GM12878 (cell line): ENCODE measurements around the gene ARFIP1. TPM values are rescaled to one million over a fixed set of nuclear protein-coding genes. Genes with fewer than 3 reads are reported as not detected.
A peak's percentile ranks its signal among the peaks of the same experiment; 100 is the strongest.

Experiments used
- ATAC-seq: fragments of 200-7000 bp; cut with Tn5 transposase; 3 replicates; pipeline ENCODE4 v1.9.1; 2020; ENCODE audit warnings: mild to moderate bottlenecking, moderate library complexity
- Bru-seq: library from RNA; stranded (reverse); fragments of 400-500 nt; gene quantifications from one replicate; lab custom pipeline; 2021; lab: Mats Ljungman, UMichigan
- BruChase-seq, 2 experiments: library from RNA; stranded (reverse); fragments of 400-500 nt; gene quantifications; one replicate each; lab custom pipeline; 2021; lab: Mats Ljungman, UMichigan
- BruUV-seq: library from RNA; stranded (reverse); fragments of 400-500 nt; replicated peaks from 2 replicates; lab custom pipeline; 2021; lab: Mats Ljungman, UMichigan
- CTCF ChIA-PET: fragments of 300-600 bp; sonication (Branson Sonifier 250); formaldehyde crosslinking; extraction: SDS; loops from one replicate; lab custom pipeline; 2021; ENCODE audit warnings: inconsistent platforms; lab: Yijun Ruan, JAX
- POLR2A ChIA-PET: fragments of 350-600 bp; formaldehyde crosslinking; extraction: SDS; loops from one replicate; lab custom pipeline; 2021; ENCODE audit warnings: inconsistent platforms; lab: Charles Lee
- RAD21 ChIA-PET: fragments of 300-600 bp; sonication (Branson Sonifier 250); formaldehyde crosslinking; loops from one replicate; lab custom pipeline; 2023; ENCODE audit warnings: antibody characterized with exemption; ENCODE audit not compliant: unreplicated experiment; lab: Charles Lee
- SMC1A ChIA-PET: fragments of 300-600 bp; sonication (Branson Sonifier 250); formaldehyde crosslinking; loops from one replicate; lab custom pipeline; 2023; ENCODE audit not compliant: unreplicated experiment, uncharacterized antibody; lab: Charles Lee
- DNase-seq: peaks from one replicate; pipeline ENCODE4 v3.0.0-alpha.2; 2011; ENCODE audit warnings: low read depth, low spot score
- FAIRE-seq: peaks from 3 replicates; lab custom pipeline; 2011; peaks lifted over from hg19 to GRCh38; lab: Jason Lieb, UNC
- H2AFZ ChIP-seq: 2 replicates; pipeline ENCODE4 v1.6.0; 2011; ENCODE audit warnings: low read depth, low read length, control low read depth; ENCODE audit not compliant: control insufficient read depth
- H3K27ac ChIP-seq: 2 replicates; pipeline ENCODE4 v1.5.1; 2011; ENCODE audit warnings: control low read depth; ENCODE audit not compliant: control insufficient read depth, insufficient read depth
- H3K27me3 ChIP-seq, 2 experiments: replicated peaks in 1 of 2; 2 replicates each; pipeline versions ENCODE4 v1.6.0 to v1.6.1; 2011; ENCODE audit warnings: low read length in 1 of 2; ENCODE audit not compliant: control insufficient read depth in 2 of 2, insufficient read depth in 2 of 2
- H3K36me3 ChIP-seq, 2 experiments: 2 replicates each; pipeline ENCODE4 v1.5.1; 2011; ENCODE audit warnings: low read length in 1 of 2; ENCODE audit not compliant: control insufficient read depth in 2 of 2, insufficient read depth in 2 of 2
- H3K4me1 ChIP-seq: 2 replicates; pipeline ENCODE4 v1.6.1; 2011; ENCODE audit warnings: mild to moderate bottlenecking, low read length, moderate library complexity, mixed read lengths; ENCODE audit not compliant: control insufficient read depth, insufficient read depth
- H3K4me2 ChIP-seq: 2 replicates; pipeline ENCODE4 v1.6.0; 2011; ENCODE audit warnings: control low read depth; ENCODE audit not compliant: control insufficient read depth, insufficient read depth
- H3K4me3 ChIP-seq: fragments of 200-600 bp; sonication (generic); 2 replicates; pipeline ENCODE4 v1.5.1; 2016
- H3K79me2 ChIP-seq: 2 replicates; pipeline ENCODE4 v1.6.0; 2011; ENCODE audit warnings: low read length; ENCODE audit not compliant: control insufficient read depth, insufficient read depth
- H3K9ac ChIP-seq: 2 replicates; pipeline ENCODE4 v1.8.0; 2011; ENCODE audit warnings: low read length, control low read depth, mixed read lengths; ENCODE audit not compliant: control insufficient read depth, insufficient read depth
- H3K9me3 ChIP-seq: replicated peaks from 3 replicates; pipeline ENCODE4 v1.5.1; 2011; ENCODE audit warnings: mild to moderate bottlenecking, low read length; ENCODE audit not compliant: control insufficient read depth, insufficient read depth
- H4K20me1 ChIP-seq: 2 replicates; pipeline ENCODE4 v1.6.0; 2011; ENCODE audit not compliant: control insufficient read depth, insufficient read depth
- BMI1 ChIP-seq: fragments of 450-650 bp; IDR thresholded peaks from 2 replicates; pipeline ENCODE4 v1.6.1; 2016; ENCODE audit warnings: mild to moderate bottlenecking, moderate library complexity, borderline replicate concordance
- CHD2 ChIP-seq: IDR thresholded peaks from 2 replicates; pipeline ENCODE4 v1.6.1; 2011; ENCODE audit warnings: low read depth, low read length, improper control_type of control experiment, borderline replicate concordance
- CUX1 ChIP-seq: IDR thresholded peaks from 2 replicates; pipeline ENCODE4 v1.6.1; 2012; ENCODE audit warnings: improper control_type of control experiment, low read depth, low read length; ENCODE audit not compliant: insufficient replicate concordance
- GABPA ChIP-seq: IDR thresholded peaks from 2 replicates; pipeline ENCODE4 v1.6.1; 2014; ENCODE audit warnings: antibody characterized with exemption, low read depth, mild to moderate bottlenecking, inconsistent platforms
- IKZF1 ChIP-seq: fragments of 450-650 bp; conservative IDR thresholded peaks from 2 replicates; pipeline ENCODE4 v1.6.1; 2017; ENCODE audit warnings: antibody characterized with exemption, mild to moderate bottlenecking
- KLF5 ChIP-seq: fragments of 450-650 bp; IDR thresholded peaks from 2 replicates; pipeline ENCODE4 v1.6.1; 2014; ENCODE audit warnings: mild to moderate bottlenecking; ENCODE audit not compliant: partially characterized antibody
- NR2F1 ChIP-seq: fragments of 450-650 bp; conservative IDR thresholded peaks from 2 replicates; pipeline ENCODE4 v1.6.1; 2017; ENCODE audit warnings: mild to moderate bottlenecking
- RFX5 ChIP-seq: IDR thresholded peaks from 2 replicates; pipeline ENCODE4 v1.6.1; 2011; ENCODE audit warnings: low read depth, low read length, improper control_type of control experiment
- SUPT20H ChIP-seq: IDR thresholded peaks from 2 replicates; pipeline ENCODE4 v1.6.1; 2011; ENCODE audit warnings: low read depth, mild to moderate bottlenecking, low read length, moderate library complexity, borderline replicate concordance; ENCODE audit not compliant: control insufficient read depth
- SUZ12 ChIP-seq: fragments of 200-600 bp; sonication (generic); IDR thresholded peaks from one replicate; pipeline ENCODE4 v1.6.1; 2018; ENCODE audit warnings: antibody characterized with exemption, mild to moderate bottlenecking; ENCODE audit not compliant: unreplicated experiment
- TCF12 ChIP-seq: IDR thresholded peaks from 2 replicates; pipeline ENCODE4 v1.6.1; 2011; ENCODE audit warnings: low read depth, mild to moderate bottlenecking, low read length
- WGBS: methylation state at CpG from one replicate; pipeline ENCODE4 v1.1.6; 2016; ENCODE audit warnings: low lambda C conversion rate; ENCODE audit not compliant: insufficient replicate concordance, insufficient coverage; ENCODE audit errors: missing lambda C conversion rate; 5-methylcytosine and 5-hydroxymethylcytosine counted together
- in situ Hi-C: fragments of 300-500 bp; cut with MboI; formaldehyde crosslinking; loops from 9 replicates; pipeline ENCODE4 v1.14.3; 2018; ENCODE audit warnings: mixed read lengths
- intact Hi-C: fragments of 100-400 bp; cut with micrococcal nuclease; formaldehyde crosslinking; loops from one replicate; pipeline ENCODE4 v1.14.2; 2022; ENCODE audit not compliant: unreplicated experiment
- long read RNA-seq, 2 experiments: library from polyadenylated mRNA; unstranded; transcript quantifications; one replicate each; pipeline ENCODE4 v2.0.0, GENCODE V29; 2019 to 2020
- polyA minus RNA-seq, 3 experiments: library from RNA; depleted of rRNA, polyadenylated mRNA; stranded (reverse); fragments of >200 nt; gene quantifications; 2 replicates each; pipeline ENCODE4 v1.2.3, GENCODE V29; 2011
- polyA plus RNA-seq, 11 experiments: library from polyadenylated mRNA; depleted of rRNA in 4 of 11; unstranded in 6 of 11; stranded (reverse) in 5 of 11; fragments of >200 nt; fragmentation: Nextera tagmentation in 4 of 11; fragmentation: Illumina TruSeq in 1 of 11; extraction: Ambion mirVana in 4 of 11; extraction: Trizol in 1 of 11; gene quantifications; 1 replicate in 1 of 11; 2 replicates in 10 of 11; pipeline versions ENCODE4 v1.2.1 to v1.2.3, GENCODE V29; 2011 to 2016; ENCODE audit warnings: inconsistent platforms in 2 of 11, missing spikeins in 2 of 11, low read depth in 1 of 11
- total RNA-seq, 4 experiments: library from RNA; depleted of rRNA in 3 of 4; stranded (reverse); fragments of >200 nt in 3 of 4; fragmentation: Illumina TruSeq in 1 of 4; extraction: Trizol in 1 of 4; gene quantifications; 2 replicates each; pipeline versions ENCODE4 v1.2.1 to v1.2.3, GENCODE V29; 2013 to 2021

ARFIP1 gene, protein sequence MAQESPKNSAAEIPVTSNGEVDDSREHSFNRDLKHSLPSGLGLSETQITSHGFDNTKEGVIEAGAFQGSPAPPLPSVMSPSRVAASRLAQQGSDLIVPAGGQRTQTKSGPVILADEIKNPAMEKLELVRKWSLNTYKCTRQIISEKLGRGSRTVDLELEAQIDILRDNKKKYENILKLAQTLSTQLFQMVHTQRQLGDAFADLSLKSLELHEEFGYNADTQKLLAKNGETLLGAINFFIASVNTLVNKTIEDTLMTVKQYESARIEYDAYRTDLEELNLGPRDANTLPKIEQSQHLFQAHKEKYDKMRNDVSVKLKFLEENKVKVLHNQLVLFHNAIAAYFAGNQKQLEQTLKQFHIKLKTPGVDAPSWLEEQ
- total RNA-seq (2013; cell fraction: nucleolus; rRNA removed): 39.3 and 40.2 TPM in 2 replicates
- total RNA-seq (2014; rRNA removed): 17.1 and 22.1 TPM in 2 replicates
- total RNA-seq (2014; rRNA removed; fragmentation: Illumina TruSeq; extraction: Trizol): 17.9 and 19.8 TPM in 2 replicates
- total RNA-seq (2021): 12.8 TPM in 2 replicates
- polyA plus RNA-seq (2011; ENCODE audit: low read depth): 4.6 TPM
- polyA plus RNA-seq (2011; rRNA removed): 21.7 and 36.3 TPM in 2 replicates
- polyA plus RNA-seq (2011; cell fraction: cytosol; rRNA removed): 6.7 TPM in 2 replicates
- 11.5 and 16.9 TPM in 2 replicates for polyA plus RNA-seq (2011; cell fraction: nucleus; rRNA removed)
- 8.0 and 11.0 TPM in 2 replicates for polyA plus RNA-seq (2012)
- polyA plus RNA-seq (2014; fragmentation: Illumina TruSeq; extraction: Trizol): 13.8 and 16.9 TPM in 2 replicates
- 10 to 100 TPM in 1 of 2 experiments, 1 to 10 TPM in 1; 9.5 to 11.0 TPM for polyA plus RNA-seq (2014; fragmentation: Nextera tagmentation; extraction: Ambion mirVana)
- 10.5 and 11.5 TPM in 2 replicates for polyA plus RNA-seq (2014; rRNA removed)
- polyA plus RNA-seq (2016; fragmentation: Nextera tagmentation; extraction: Ambion mirVana): 10 to 100 TPM; 18.3 to 18.9 TPM
- 14.1 and 14.8 TPM in 2 replicates for polyA minus RNA-seq (2011; rRNA and poly(A)+ RNA removed)
- 7.8 and 10.2 TPM in 2 replicates for polyA minus RNA-seq (2011; cell fraction: cytosol; rRNA and poly(A)+ RNA removed)
- 18.7 and 32.4 TPM in 2 replicates for polyA minus RNA-seq (2011; cell fraction: nucleus; rRNA and poly(A)+ RNA removed)
- percentile 73 among the genes with signal in this experiment for Bru-seq, nascent RNA
- BruChase-seq, experiment 1, labeled RNA remaining after a 6-hour chase: percentile 68 among the genes with signal in this experiment
- BruChase-seq, experiment 2, labeled RNA remaining after a 2-hour chase: percentile 71 among the genes with signal in this experiment
- long read RNA-seq, experiment 1, partial matches to known transcripts: 1 of 13 reads
- long read RNA-seq, experiment 1, other reads (novel, unspliced or antisense): 2 of 13 reads
- long read RNA-seq, experiment 2, transcript ARFIP1-202 (8 exons, 1,302 nt): major isoform, 22 of 68 reads
- long read RNA-seq, experiment 2, transcript ARFIP1-203 (8 exons, 1,601 nt): minor isoform, 10 of 68 reads
- long read RNA-seq, experiment 2, partial matches to known transcripts: 16 of 68 reads
- long read RNA-seq, experiment 2, other reads (novel, unspliced or antisense): 16 of 68 reads

DNA sequence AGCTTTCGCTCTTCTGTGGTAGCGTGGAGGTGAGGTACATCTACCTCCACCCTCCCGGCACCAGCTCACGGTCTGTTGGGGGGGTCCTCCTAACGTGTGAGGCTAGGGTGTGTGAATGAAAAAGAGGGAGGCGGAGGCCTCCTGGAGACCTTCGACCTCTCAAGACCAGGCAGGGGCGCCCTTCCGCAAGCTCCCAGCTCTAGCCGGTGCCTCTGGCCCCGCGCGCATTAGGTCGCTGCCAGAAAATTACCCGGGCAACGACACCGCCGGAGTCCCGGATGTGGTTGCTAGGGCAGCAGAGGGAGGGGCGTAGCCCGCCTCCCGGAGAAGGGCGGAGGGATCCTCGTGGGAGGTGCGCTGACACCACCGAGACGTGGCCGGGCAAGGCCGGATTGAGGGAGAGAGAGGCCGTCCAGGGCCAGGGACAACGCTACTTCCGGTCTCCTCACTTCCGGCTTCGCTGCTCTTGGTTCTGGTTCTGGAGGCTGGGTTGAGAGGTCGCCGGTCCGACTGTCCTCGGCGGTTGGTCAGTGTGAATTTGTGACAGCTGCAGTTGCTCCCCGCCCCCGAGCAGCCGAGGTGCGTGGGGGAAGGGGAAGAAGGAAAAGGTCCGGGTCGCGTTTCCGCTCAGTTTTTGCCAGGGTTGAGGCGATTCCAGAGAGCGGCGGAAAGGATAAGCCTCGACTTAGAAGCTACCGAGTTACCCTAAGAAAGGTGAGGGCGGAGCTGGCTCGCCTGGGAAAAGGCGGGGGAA lies at the start of gene ARFIP1, which contains the start of gene TIGD4:
ARFIP1 (plus strand) TSS at position 442 of the 754 bp plus-strand sequence. CDS start 49,680 bp downstream, outside the sequence.
TIGD4 (minus strand) TSS at position 218 of the 754 bp plus-strand sequence. CDS start 8,726 bp downstream, outside the sequence.
- H2AFZ ChIP-seq: peak within 1 kb of the TSS; percentile 98
- peaks cover 5% of the 10 kb centered on the region for H3K4me1 ChIP-seq
- RAD21 ChIA-PET: interaction anchor here (0.6 to 2.3 kb wide), 20 partner anchors 10 to 394 kb away, joined by 3 to 8 read pairs (median 4); no protein-coding TSS in a partner anchor
- H3K27me3 ChIP-seq: no peaks in the 10 kb centered on the region
- POLR2A ChIA-PET: interaction anchor here (0.6 to 1.5 kb wide), 3 partner anchors 10 to 82 kb away, joined by 3 to 5 read pairs (median 3); no protein-coding TSS in a partner anchor
- ATAC-seq: peak; percentile 93
- no TSS peak for BruUV-seq
- no peaks in the 10 kb centered on the region for H3K36me3 ChIP-seq
- no peaks in the 10 kb centered on the region for H3K9me3 ChIP-seq
- peaks cover 33% of the 10 kb centered on the region for H3K79me2 ChIP-seq
- H3K4me3 ChIP-seq: peak within 1 kb of the TSS; percentile 91
- peak; percentile 90 for DNase-seq
- 3% methylated on average over 55 of the region's 55 CpGs for WGBS
- H3K4me2 ChIP-seq: peak within 1 kb of the TSS; percentile 70
- SMC1A ChIA-PET: interaction anchor here (0.6 to 2.7 kb wide), 16 partner anchors 8 to 1677 kb away, joined by 3 to 18 read pairs (median 5); no protein-coding TSS in a partner anchor
- peak within 1 kb of the TSS; percentile 87 for H3K27ac ChIP-seq
- CTCF ChIA-PET: interaction anchor here (0.6 to 3.4 kb wide), 22 partner anchors 9 to 371 kb away, joined by 3 to 23 read pairs (median 6); partner anchors contain the start of gene TMEM154
- peak; percentile 91 for FAIRE-seq
- intact Hi-C loops (loop anchor here (5.0 kb wide), 1 partner anchor 137 kb away; no protein-coding TSS in a partner anchor), in situ Hi-C loops (loop anchor here (25.0 kb wide), 1 partner anchor 1667 kb away; no protein-coding TSS in a partner anchor)
- peak within 1 kb of the TSS; percentile 81 for H3K9ac ChIP-seq
- no peaks in the 10 kb centered on the region for H4K20me1 ChIP-seq
- TF ChIP-seq SUZ12 (no peak), RFX5 (no peak; the same call in none of the 2 replicates), KLF5 (peak; percentile 59), GABPA (peak; percentile 92), CHD2 (peak; percentile 18; the same call in 1 of the 2 replicates), IKZF1 (peak; percentile 82), NR2F1 (peak; percentile 92), CUX1 (no peak), BMI1 (peak; percentile 95), SUPT20H (no peak), TCF12 (peak; percentile 45; the same call in 1 of the 2 replicates)
